GM18526 (cell line): ENCODE data around the gene NELFCD.

Source experiments
- POLR2A ChIP-seq: IDR thresholded peaks from 3 replicates; pipeline ENCODE4 v1.6.1; 2011; ENCODE audit not compliant: insufficient read length; ENCODE audit errors: extremely low read depth

NELFCD gene

GRCh38 chr20:58967652-58968429, 13.2 kb upstream of the NELFCD start:
- no peak for TF ChIP-seq POLR2A

DNA sequence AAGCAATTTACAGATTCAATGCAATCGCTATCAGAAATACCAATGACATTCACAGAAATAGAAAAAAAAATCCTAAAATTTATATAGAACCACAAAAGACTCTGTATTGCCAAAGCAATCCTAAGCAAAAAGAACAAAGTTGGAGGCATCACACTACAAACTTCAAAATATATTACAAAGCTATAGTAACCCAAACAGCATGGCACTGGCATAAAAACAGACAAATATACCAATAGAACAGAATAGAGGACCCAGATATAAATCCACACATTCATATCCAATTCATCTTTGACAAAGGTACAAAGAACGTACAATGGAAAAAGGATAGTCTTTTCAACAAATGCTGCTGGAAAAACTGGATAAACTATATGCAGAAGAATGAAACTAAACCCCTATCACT, 11.6 kb upstream of the NELFCD start:
- no peak for TF ChIP-seq POLR2A

- no peak for TF ChIP-seq POLR2A
These were observed 10.9 kb upstream of the NELFCD start for GRCh38 chr20:58970146-58970545.

GRCh38 chr20:58971429-58971828, 9.6 kb upstream of the NELFCD start:
- no peak for TF ChIP-seq POLR2A

DNA sequence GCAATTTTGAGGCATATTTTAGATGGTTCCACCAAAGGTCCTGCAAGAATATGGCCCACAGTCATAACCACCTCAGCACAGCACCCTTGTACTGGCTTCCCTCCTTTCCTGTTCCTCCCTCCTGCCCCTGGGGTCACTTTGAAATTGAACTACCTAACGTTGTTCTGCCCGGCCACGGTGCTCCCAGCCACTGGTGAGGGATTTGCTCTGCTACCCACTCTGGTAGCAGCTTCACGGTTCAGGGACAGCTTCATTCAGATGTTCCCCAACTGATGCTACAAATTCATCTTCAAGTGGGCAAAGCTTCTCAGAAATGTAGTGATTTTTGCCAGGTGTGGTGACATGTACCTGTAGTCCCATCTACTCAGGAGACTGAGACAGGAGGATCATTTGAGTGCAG, 7.9 kb upstream of the NELFCD start:
- no peak for TF ChIP-seq POLR2A

DNA sequence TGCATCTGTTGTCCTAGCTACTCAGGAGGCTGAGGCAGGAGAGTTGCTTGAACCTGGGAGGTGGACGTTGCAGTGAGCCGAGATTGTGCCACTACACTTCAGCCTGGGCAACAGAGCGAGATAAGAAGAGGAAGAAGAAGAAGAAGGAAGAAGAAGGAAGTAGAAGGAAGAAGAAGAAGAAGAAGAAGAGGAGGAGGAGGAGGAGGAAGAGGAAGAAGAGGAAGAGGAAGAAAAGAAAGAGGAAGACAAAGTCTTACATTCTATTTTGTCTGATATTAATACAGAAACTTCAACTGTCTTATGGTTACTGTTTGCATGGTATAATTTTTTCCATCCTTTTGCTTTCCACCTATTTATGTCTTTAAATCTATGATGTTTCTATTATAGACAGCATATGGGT, 7.2 kb upstream of the NELFCD start:
- TF ChIP-seq POLR2A, result no peak

DNA sequence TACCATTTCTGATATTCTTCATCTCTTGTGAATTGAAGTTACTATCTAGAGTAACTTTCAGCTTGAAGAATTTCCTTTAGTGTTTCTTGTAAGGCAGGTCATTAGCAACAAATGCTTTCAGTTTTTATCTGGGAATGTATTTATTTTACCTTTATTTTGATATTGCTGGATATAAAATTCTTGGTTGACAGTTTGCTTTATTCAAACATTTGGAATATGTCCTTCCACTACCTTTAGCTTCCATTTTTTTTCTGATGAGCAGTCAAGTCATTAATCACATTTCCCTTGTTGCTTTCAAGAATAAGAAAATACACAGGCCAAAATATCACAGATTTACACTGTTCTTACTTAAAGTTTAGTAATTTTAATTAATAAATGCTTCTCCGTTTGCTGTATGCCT, 5.7 kb upstream of the NELFCD start:
- TF ChIP-seq POLR2A, result no peak

DNA sequence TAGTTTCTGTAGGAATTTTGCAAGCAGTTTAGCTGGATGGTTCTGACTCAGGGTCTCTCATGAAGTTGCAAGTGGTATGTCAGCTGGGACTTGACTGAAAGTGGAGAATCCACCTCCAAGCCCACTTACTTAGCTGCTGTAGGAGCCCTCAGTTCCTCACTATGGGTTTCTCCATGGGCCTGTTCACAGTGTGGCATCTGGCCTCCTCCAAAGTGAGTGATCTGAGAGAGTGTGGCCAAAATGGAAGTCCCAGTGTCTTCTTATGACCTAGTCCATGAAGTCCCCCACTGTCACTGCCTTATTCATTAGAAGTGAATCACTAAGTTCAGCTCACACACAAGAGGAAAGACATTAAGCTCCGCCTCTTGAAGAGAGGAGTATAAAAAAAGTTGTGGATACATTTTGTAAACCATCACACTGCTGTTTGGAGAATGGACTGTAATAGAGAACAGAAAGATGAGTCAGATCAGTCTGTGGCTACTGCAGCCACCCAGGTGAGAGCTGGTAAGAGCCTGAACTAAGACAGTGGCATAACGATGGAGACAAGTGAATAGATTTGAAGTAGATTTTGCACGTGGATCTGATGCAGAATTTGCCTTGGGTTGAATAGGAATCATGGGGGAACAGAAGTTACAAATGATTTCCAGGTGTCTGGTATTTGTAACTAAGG, 4.9 kb upstream of the NELFCD start:
- TF ChIP-seq POLR2A, result no peak

GRCh38 chr20:58978351-58979190, 2.5 kb upstream of the NELFCD start:
- no peak for TF ChIP-seq POLR2A

DNA sequence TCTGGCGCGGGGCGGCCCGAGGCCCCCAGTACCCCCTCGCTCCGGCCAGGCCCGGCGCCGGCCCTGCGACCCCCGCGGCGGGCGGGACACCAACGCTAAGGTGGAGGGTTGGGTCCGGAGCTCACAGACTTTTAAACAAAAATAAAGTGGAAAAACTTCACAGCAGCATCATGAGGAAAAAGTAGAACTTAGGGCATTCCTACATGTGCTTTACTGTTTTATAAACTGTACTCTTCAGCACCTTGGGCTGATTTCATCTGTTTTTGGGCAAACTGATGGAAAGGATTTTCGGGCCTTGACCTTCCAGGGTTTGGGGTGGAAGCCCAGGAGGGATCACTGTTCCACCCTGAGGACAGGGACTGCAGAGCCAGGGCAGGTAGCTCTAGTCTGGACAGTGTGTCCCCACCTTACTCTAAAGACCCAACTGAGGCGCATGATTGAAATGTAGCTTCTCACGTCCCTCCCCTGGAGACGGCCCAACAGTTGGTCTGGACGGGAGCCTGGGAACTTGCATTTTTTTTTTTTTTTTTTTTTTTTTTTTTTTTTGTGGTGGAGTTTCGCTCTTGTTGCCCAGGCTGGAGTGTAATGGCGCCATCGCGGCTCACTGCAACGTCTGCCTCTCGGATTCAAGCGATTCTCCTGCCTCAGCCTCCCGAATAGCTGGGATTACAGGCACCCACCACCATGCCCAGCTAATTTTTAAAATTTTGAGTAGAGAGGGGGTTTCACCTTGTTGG, 740 bp downstream of the NELFCD start:
- no peak for TF ChIP-seq POLR2A

GRCh38 chr20:58982406-58983114, 1.5 kb downstream of the NELFCD start:
- TF ChIP-seq POLR2A, result no peak

- no peak for TF ChIP-seq POLR2A
These were observed 3.6 kb downstream of the NELFCD start for GRCh38 chr20:58984691-58985090.

GRCh38 chr20:58985656-58986055, 4.6 kb downstream of the NELFCD start:
- no peak for TF ChIP-seq POLR2A

GRCh38 chr20:58986286-58986967, 5.4 kb downstream of the NELFCD start:
- no peak for TF ChIP-seq POLR2A
